ENCODE results near the gene ARRB1. TPM values are rescaled to one million over a fixed set of nuclear protein-coding genes. Genes with fewer than 3 reads are reported as not detected.

Gene ARRB1
- total and polyA plus RNA-seq, 2 of the 13 experiments (the other 11 are each of a cell fraction or from before 2014, with no cell fraction given), result 22.5 to 35.7 TPM

DNA sequence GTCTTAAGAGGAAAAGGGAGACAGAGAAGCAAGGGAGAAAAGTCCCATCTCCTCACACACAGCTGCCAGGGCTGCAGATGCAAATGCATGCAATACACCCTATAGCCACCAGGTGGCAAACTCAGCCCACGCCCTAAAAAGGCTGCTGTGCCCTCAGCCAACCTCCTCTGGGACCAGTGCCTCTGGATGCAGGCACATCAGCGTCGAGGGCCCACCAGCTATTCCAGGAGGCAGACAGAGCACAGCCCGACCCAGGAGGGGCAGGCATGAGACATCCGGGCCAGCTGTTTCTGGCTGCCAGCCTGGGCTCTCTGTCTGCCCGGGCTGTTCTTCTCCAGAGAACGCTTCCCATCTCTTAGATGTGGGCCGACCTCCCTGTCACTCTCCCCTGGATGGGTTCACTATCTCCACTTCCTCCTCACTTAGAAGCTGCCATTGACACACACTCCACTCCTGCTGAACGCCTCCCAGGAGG is 71.2 kb downstream of the ARRB1 start (continued):
- TF ChIP-seq, protein P1, sequence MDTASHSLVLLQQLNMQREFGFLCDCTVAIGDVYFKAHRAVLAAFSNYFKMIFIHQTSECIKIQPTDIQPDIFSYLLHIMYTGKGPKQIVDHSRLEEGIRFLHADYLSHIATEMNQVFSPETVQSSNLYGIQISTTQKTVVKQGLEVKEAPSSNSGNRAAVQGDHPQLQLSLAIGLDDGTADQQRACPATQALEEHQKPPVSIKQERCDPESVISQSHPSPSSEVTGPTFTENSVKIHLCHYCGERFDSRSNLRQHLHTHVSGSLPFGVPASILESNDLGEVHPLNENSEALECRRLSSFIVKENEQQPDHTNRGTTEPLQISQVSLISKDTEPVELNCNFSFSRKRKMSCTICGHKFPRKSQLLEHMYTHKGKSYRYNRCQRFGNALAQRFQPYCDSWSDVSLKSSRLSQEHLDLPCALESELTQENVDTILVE (CRISPR knock-in tag; IDR thresholded peaks at IDR 0.05), result peak; percentile 29; the same call in 1 of the 2 replicates
- no peak for TF ChIP-seq KLF12 (CRISPR knock-in tag; IDR thresholded peaks at IDR 0.05; ENCODE audit: borderline replicate concordance)
- TF ChIP-seq, protein P2, sequence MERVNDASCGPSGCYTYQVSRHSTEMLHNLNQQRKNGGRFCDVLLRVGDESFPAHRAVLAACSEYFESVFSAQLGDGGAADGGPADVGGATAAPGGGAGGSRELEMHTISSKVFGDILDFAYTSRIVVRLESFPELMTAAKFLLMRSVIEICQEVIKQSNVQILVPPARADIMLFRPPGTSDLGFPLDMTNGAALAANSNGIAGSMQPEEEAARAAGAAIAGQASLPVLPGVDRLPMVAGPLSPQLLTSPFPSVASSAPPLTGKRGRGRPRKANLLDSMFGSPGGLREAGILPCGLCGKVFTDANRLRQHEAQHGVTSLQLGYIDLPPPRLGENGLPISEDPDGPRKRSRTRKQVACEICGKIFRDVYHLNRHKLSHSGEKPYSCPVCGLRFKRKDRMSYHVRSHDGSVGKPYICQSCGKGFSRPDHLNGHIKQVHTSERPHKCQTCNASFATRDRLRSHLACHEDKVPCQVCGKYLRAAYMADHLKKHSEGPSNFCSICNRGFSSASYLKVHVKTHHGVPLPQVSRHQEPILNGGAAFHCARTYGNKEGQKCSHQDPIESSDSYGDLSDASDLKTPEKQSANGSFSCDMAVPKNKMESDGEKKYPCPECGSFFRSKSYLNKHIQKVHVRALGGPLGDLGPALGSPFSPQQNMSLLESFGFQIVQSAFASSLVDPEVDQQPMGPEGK (CRISPR knock-in tag; IDR thresholded peaks at IDR 0.05), result 0 out of 2 replicates have a peak, but pooled peaks have one; percentile 27
- TF ChIP-seq, protein P3, sequence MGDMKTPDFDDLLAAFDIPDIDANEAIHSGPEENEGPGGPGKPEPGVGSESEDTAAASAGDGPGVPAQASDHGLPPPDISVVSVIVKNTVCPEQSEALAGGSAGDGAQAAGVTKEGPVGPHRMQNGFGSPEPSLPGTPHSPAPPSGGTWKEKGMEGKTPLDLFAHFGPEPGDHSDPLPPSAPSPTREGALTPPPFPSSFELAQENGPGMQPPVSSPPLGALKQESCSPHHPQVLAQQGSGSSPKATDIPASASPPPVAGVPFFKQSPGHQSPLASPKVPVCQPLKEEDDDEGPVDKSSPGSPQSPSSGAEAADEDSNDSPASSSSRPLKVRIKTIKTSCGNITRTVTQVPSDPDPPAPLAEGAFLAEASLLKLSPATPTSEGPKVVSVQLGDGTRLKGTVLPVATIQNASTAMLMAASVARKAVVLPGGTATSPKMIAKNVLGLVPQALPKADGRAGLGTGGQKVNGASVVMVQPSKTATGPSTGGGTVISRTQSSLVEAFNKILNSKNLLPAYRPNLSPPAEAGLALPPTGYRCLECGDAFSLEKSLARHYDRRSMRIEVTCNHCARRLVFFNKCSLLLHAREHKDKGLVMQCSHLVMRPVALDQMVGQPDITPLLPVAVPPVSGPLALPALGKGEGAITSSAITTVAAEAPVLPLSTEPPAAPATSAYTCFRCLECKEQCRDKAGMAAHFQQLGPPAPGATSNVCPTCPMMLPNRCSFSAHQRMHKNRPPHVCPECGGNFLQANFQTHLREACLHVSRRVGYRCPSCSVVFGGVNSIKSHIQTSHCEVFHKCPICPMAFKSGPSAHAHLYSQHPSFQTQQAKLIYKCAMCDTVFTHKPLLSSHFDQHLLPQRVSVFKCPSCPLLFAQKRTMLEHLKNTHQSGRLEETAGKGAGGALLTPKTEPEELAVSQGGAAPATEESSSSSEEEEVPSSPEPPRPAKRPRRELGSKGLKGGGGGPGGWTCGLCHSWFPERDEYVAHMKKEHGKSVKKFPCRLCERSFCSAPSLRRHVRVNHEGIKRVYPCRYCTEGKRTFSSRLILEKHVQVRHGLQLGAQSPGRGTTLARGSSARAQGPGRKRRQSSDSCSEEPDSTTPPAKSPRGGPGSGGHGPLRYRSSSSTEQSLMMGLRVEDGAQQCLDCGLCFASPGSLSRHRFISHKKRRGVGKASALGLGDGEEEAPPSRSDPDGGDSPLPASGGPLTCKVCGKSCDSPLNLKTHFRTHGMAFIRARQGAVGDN (CRISPR knock-in tag; IDR thresholded peaks at IDR 0.05), result peak; percentile 56
- TF ChIP-seq ZNF768 (CRISPR knock-in tag; IDR thresholded peaks at IDR 0.05), result peak; percentile 63; the same call in 1 of the 2 replicates
- TF ChIP-seq NR2F6 (IDR thresholded peaks at IDR 0.05), result no peak
- TF ChIP-seq NR2F6 (CRISPR knock-in tag; IDR thresholded peaks at IDR 0.05), result peak; percentile 28; the same call in 1 of the 2 replicates
- TF ChIP-seq RXRA (CRISPR knock-in tag; IDR thresholded peaks at IDR 0.05), result peak; percentile 84
- TF ChIP-seq, protein P4, sequence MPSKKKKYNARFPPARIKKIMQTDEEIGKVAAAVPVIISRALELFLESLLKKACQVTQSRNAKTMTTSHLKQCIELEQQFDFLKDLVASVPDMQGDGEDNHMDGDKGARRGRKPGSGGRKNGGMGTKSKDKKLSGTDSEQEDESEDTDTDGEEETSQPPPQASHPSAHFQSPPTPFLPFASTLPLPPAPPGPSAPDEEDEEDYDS (CRISPR knock-in tag; IDR thresholded peaks at IDR 0.05), result 0 out of 2 replicates have a peak, but pooled peaks have one; percentile 14
- peak; percentile 16; the same call in 1 of the 2 replicates for TF ChIP-seq SAP130 (CRISPR knock-in tag; IDR thresholded peaks at IDR 0.05; ENCODE audit: low read depth)
- TF ChIP-seq ZNF737 (CRISPR knock-in tag; IDR thresholded peaks at IDR 0.05; ENCODE audit: borderline replicate concordance), result no peak
- no peak for TF ChIP-seq ZSCAN25 (CRISPR knock-in tag; IDR thresholded peaks at IDR 0.05)
- TF ChIP-seq ZNF205 (CRISPR knock-in tag; IDR thresholded peaks at IDR 0.05), result 0 out of 2 replicates have a peak, but pooled peaks have one; percentile 41
- no peak for TF ChIP-seq SCMH1 (CRISPR knock-in tag; IDR thresholded peaks at IDR 0.05; ENCODE audit: borderline replicate concordance)
- no peak for TF ChIP-seq POLR2G (IDR thresholded peaks at IDR 0.05; ENCODE audit: low read depth, low read length)
- no peak for TF ChIP-seq ARHGAP35 (CRISPR knock-in tag; IDR thresholded peaks at IDR 0.05; ENCODE audit: borderline replicate concordance)
- TF ChIP-seq HDAC2 (CRISPR knock-in tag; IDR thresholded peaks at IDR 0.05), result 0 out of 2 replicates have a peak, but pooled peaks have one; percentile 29
- TF ChIP-seq SMAD1 (CRISPR knock-in tag; IDR thresholded peaks at IDR 0.05; ENCODE audit: borderline replicate concordance, low read depth), result no peak
- TF ChIP-seq SRF (IDR thresholded peaks at IDR 0.05; ENCODE audit: low read depth, low read length), result peak; percentile 59; the same call in 1 of the 2 replicates
- TF ChIP-seq, protein P5, sequence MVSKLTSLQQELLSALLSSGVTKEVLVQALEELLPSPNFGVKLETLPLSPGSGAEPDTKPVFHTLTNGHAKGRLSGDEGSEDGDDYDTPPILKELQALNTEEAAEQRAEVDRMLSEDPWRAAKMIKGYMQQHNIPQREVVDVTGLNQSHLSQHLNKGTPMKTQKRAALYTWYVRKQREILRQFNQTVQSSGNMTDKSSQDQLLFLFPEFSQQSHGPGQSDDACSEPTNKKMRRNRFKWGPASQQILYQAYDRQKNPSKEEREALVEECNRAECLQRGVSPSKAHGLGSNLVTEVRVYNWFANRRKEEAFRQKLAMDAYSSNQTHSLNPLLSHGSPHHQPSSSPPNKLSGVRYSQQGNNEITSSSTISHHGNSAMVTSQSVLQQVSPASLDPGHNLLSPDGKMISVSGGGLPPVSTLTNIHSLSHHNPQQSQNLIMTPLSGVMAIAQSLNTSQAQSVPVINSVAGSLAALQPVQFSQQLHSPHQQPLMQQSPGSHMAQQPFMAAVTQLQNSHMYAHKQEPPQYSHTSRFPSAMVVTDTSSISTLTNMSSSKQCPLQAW (CRISPR knock-in tag; IDR thresholded peaks at IDR 0.05), result peak; percentile 56
- TF ChIP-seq SOX5 (CRISPR knock-in tag; IDR thresholded peaks at IDR 0.05; ENCODE audit: borderline replicate concordance), result 0 out of 2 replicates have a peak, but pooled peaks have one; percentile 36
- 0 out of 2 replicates have a peak, but pooled peaks have one; percentile 20 for TF ChIP-seq YEATS2 (CRISPR knock-in tag; IDR thresholded peaks at IDR 0.05; ENCODE audit: borderline replicate concordance)
